Keratinocyte (primary cell): ENCODE measurements around the gene DNMBP. TPM values are rescaled to one million over a fixed set of nuclear protein-coding genes. Genes with fewer than 3 reads are reported as not detected.

Experiments used
- DNase-seq: peaks from one replicate; pipeline ENCODE4 v3.0.0-alpha.2; 2011; ENCODE audit warnings: low read depth, missing footprints, low spot score
- FAIRE-seq: peaks from 2 replicates; lab custom pipeline; 2011; peaks lifted over from hg19 to GRCh38; lab: Jason Lieb, UNC
- H2AFZ ChIP-seq: 2 replicates; pipeline ENCODE4 v1.6.0; 2012; ENCODE audit warnings: low read length, control low read depth, inconsistent platforms; ENCODE audit not compliant: control insufficient read depth
- H3K27ac ChIP-seq: 2 replicates; pipeline ENCODE4 v1.5.1; 2011; ENCODE audit warnings: low read length; ENCODE audit not compliant: control insufficient read depth, insufficient read depth
- H3K27me3 ChIP-seq: 3 replicates; pipeline ENCODE4 v1.6.0; 2011; ENCODE audit warnings: low read length; ENCODE audit not compliant: control insufficient read depth, insufficient read depth; ENCODE audit errors: extremely low read depth
- H3K36me3 ChIP-seq, 2 experiments: 2 replicates in 1 of 2; 3 replicates in 1 of 2; pipeline ENCODE4 v1.5.1; 2011; ENCODE audit warnings: low read length in 2 of 2, mild to moderate bottlenecking in 1 of 2; ENCODE audit not compliant: control insufficient read depth in 2 of 2, insufficient read depth in 2 of 2; ENCODE audit errors: extremely low read depth in 1 of 2
- H3K4me1 ChIP-seq: 3 replicates; pipeline ENCODE4 v1.5.1; 2011; ENCODE audit warnings: low read length; ENCODE audit not compliant: control insufficient read depth, insufficient read depth; ENCODE audit errors: extremely low read depth
- H3K4me2 ChIP-seq: 3 replicates; pipeline ENCODE4 v1.6.0; 2011; ENCODE audit warnings: low read depth, low read length; ENCODE audit not compliant: control insufficient read depth, insufficient read depth; ENCODE audit errors: extremely low read depth
- H3K4me3 ChIP-seq, 3 experiments: fragments of 200-600 bp in 1 of 3; sonication (generic) in 1 of 3; 2 replicates in 2 of 3; 3 replicates in 1 of 3; pipeline ENCODE4 v1.5.1; 2011 to 2016; ENCODE audit warnings: low read length in 3 of 3, mild to moderate bottlenecking in 3 of 3, control low read depth in 2 of 3, inconsistent platforms in 1 of 3, low read depth in 1 of 3, mixed read lengths in 1 of 3, mixed run types in 1 of 3, moderate library complexity in 1 of 3; ENCODE audit not compliant: control insufficient read depth in 2 of 3, insufficient read depth in 2 of 3; ENCODE audit errors: extremely low read depth in 1 of 3
- H3K79me2 ChIP-seq: 2 replicates; pipeline ENCODE4 v1.6.0; 2012; ENCODE audit warnings: low read length; ENCODE audit not compliant: control insufficient read depth, insufficient read depth
- H3K9ac ChIP-seq: 3 replicates; pipeline ENCODE4 v1.6.0; 2011; ENCODE audit warnings: low read length; ENCODE audit not compliant: control insufficient read depth, insufficient read depth; ENCODE audit errors: extremely low read depth
- H3K9me1 ChIP-seq: 3 replicates; pipeline ENCODE4 v1.6.0; 2011; ENCODE audit warnings: low read length; ENCODE audit not compliant: control insufficient read depth, insufficient read depth; ENCODE audit errors: extremely low read depth
- H3K9me3 ChIP-seq: 2 replicates; pipeline ENCODE4 v1.5.1; 2012; ENCODE audit warnings: low read depth, low read length; ENCODE audit not compliant: control insufficient read depth
- H4K20me1 ChIP-seq: 3 replicates; pipeline ENCODE4 v1.6.0; 2011; ENCODE audit warnings: low read length; ENCODE audit not compliant: control insufficient read depth, insufficient read depth; ENCODE audit errors: extremely low read depth
- EZH2 ChIP-seq: IDR thresholded peaks from one replicate; pipeline ENCODE4 v1.6.1; 2012; ENCODE audit warnings: inconsistent platforms, mild to moderate bottlenecking, low read length, moderate library complexity
- dilution Hi-C: fragments of 300-500 bp; cut with MboI; formaldehyde crosslinking; loops from one replicate; pipeline ENCODE4 v1.7.0; 2020; ENCODE audit warnings: low sequenced_read_pairs; ENCODE audit not compliant: extremely low pct_ligation_motif_present
- polyA plus RNA-seq, 5 experiments: library from polyadenylated mRNA; depleted of rRNA in 3 of 5; stranded (reverse) in 3 of 5; stranded (forward) in 1 of 5; unstranded in 1 of 5; fragments of >200 nt; gene quantifications; 1 replicate in 1 of 5; 2 replicates in 3 of 5; 3 replicates in 1 of 5; pipeline versions ENCODE4 v1.2.1 to v1.2.3, GENCODE V29; 2011 to 2012; ENCODE audit warnings: missing spikeins in 2 of 5, low read depth in 1 of 5, low replicate concordance in 1 of 5
- TF ChIP-seq, protein P1 (sequence below), 3 experiments: IDR thresholded peaks in 1 of 3; conservative IDR thresholded peaks in 1 of 3; optimal IDR thresholded peaks in 1 of 3; 2 replicates in 2 of 3; 3 replicates in 1 of 3; pipeline versions ENCODE3 to v1.5.1; 2011; ENCODE audit warnings: low read length in 3 of 3, mild to moderate bottlenecking in 3 of 3, moderate library complexity in 2 of 3, control low read depth in 1 of 3, inconsistent platforms in 1 of 3; ENCODE audit not compliant: insufficient read depth in 2 of 3; ENCODE audit errors: extremely low read depth in 1 of 3

DNMBP gene
- polyA plus RNA-seq, 1 donor (not counting 4 experiments of a cell fraction or from before 2014, with no cell fraction given), result 15.8 TPM

DNA sequence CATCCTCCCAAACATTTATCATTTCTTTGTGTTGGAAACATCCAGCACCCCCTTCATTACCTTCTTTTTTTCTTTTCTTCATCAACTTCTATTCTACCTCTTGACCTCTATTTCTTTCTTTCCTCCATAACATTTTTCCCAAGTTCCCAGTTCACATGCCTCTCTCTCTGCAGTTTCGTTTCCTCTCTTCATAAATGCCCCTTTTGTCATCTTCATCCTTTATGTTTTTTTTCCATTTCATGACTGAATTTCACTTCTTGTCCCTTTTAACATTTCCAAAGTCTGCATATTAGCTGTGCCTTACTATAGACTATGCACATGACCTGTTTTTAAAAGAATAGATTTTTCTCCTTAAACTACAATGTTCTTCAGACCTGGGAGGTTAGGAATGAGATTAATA, 48.2 kb upstream of the DNMBP start:
- no peak overlapping the region for H3K4me3 ChIP-seq
- DNase-seq (no peak), FAIRE-seq (no peak)
- no peaks in the 10 kb centered on the region for H3K4me1 ChIP-seq
- no peaks in the 10 kb centered on the region for H3K79me2 ChIP-seq
- no peaks in the 10 kb centered on the region for H3K27me3 ChIP-seq
- H3K36me3 ChIP-seq, result no peaks in the 10 kb centered on the region
- H3K9me3 ChIP-seq, result no peaks in the 10 kb centered on the region
- H4K20me1 ChIP-seq, result no peaks in the 10 kb centered on the region
- no peaks in the 10 kb centered on the region for H3K9me1 ChIP-seq
- no peak overlapping the region for H3K4me2 ChIP-seq
- TF ChIP-seq EZH2, result no peak
- TF ChIP-seq, protein P1, sequence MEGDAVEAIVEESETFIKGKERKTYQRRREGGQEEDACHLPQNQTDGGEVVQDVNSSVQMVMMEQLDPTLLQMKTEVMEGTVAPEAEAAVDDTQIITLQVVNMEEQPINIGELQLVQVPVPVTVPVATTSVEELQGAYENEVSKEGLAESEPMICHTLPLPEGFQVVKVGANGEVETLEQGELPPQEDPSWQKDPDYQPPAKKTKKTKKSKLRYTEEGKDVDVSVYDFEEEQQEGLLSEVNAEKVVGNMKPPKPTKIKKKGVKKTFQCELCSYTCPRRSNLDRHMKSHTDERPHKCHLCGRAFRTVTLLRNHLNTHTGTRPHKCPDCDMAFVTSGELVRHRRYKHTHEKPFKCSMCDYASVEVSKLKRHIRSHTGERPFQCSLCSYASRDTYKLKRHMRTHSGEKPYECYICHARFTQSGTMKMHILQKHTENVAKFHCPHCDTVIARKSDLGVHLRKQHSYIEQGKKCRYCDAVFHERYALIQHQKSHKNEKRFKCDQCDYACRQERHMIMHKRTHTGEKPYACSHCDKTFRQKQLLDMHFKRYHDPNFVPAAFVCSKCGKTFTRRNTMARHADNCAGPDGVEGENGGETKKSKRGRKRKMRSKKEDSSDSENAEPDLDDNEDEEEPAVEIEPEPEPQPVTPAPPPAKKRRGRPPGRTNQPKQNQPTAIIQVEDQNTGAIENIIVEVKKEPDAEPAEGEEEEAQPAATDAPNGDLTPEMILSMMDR (optimal IDR thresholded peaks at IDR 0.05 in 1 of 3, IDR thresholded peaks at IDR 0.05 in 1 of 3, conservative IDR thresholded peaks at IDR 0.05 in 1 of 3; ENCODE audit: extremely low read depth in 1 of 3, insufficient read depth in 2 of 3, low read length in 3 of 3), result no peak
- no peak overlapping the region for H3K9ac ChIP-seq
- H2AFZ ChIP-seq, result no peak overlapping the region
- dilution Hi-C loops, result no loop called here
- H3K27ac ChIP-seq, result no peak overlapping the region

DNA sequence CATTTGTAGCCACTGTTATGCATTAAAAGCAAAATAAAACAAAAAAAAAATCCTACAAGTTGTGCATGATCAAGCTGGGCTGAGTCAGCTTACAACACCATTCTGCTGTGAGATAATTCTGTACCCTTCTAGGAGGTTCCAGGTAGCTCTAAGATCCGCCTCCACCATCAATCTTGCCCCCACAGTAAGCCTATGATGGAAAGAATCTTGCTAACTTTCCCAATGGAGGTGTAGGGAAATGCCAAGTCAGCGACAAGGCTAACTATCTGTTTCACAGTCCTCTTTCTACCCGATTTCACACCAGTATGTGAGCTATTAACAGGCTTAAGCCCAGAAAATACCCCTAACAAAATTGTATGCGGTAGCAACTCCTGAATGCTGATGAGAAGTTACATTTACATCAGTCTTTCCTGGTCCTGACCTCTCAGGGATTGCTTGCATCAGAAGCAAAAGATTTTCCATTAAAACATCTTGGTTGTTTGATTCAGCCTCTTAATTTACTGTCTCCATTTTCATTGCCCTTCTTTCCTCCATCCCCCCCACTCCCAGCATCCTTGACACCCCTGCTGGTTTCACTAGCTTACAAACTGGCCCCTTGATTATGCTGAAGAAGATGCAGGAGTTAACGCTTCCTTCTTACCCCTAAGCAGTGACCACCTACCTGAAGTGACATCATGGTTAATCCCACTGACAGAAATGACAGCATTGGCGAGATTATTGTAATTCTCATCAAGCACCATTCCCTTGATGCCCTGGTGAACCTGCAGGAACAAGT, 44.1 kb upstream of the DNMBP start:
- TF ChIP-seq, protein P1 (optimal IDR thresholded peaks at IDR 0.05 in 1 of 3, IDR thresholded peaks at IDR 0.05 in 1 of 3, conservative IDR thresholded peaks at IDR 0.05 in 1 of 3; ENCODE audit: extremely low read depth in 1 of 3, insufficient read depth in 2 of 3, low read length in 3 of 3), result no peak
- TF ChIP-seq EZH2, result no peak
- FAIRE-seq (no peak), DNase-seq (no peak)
- no peaks in the 10 kb centered on the region for H3K79me2 ChIP-seq
- no peaks in the 10 kb centered on the region for H3K9me3 ChIP-seq
- H4K20me1 ChIP-seq, result no peaks in the 10 kb centered on the region
- no peaks in the 10 kb centered on the region for H3K27me3 ChIP-seq
- H3K9ac ChIP-seq, result no peak overlapping the region
- H3K4me3 ChIP-seq, result no peak overlapping the region
- dilution Hi-C loops, result no loop called here
- no peak overlapping the region for H3K27ac ChIP-seq
- H3K4me2 ChIP-seq, result no peak overlapping the region
- no peak overlapping the region for H2AFZ ChIP-seq
- no peaks in the 10 kb centered on the region for H3K9me1 ChIP-seq
- H3K4me1 ChIP-seq, result no peaks in the 10 kb centered on the region
- no peaks in the 10 kb centered on the region for H3K36me3 ChIP-seq
